DOHH2 (cell line): ENCODE data around the gene TUT4.

Source experiments
- CTCF ChIP-seq: fragments of 200-600 bp; sonication (generic); IDR thresholded peaks from one replicate; pipeline ENCODE4 v1.5.1; 2014; ENCODE audit warnings: antibody characterized with exemption, mild to moderate bottlenecking, low read depth, low read length; ENCODE audit not compliant: poor library complexity, severe bottlenecking
- EZH2phosphoT487 ChIP-seq: fragments of 200-600 bp; sonication (generic); IDR thresholded peaks from 2 replicates; pipeline ENCODE4 v1.6.1; 2017; ENCODE audit warnings: borderline replicate concordance, mild to moderate bottlenecking, antibody characterized with exemption, low read length, moderate library complexity, mixed read lengths

GRCh38 chr1:52385376-52385775, 167.5 kb downstream of the TUT4 start:
- no peak for TF ChIP-seq CTCF
- TF ChIP-seq EZH2phosphoT487 = no peak
